ENCODE measurements around the gene UGGT2.
"Not testable (repeated sequence)": the region's sequence is repeated elsewhere in the genome, so short reads cannot be mapped to it uniquely, and the experiment has no call there.

Gene UGGT2

GRCh38 chr13:95970878-95971277 lies 82.3 kb downstream of the UGGT2 start:
- no peak for DNase-seq

DNA sequence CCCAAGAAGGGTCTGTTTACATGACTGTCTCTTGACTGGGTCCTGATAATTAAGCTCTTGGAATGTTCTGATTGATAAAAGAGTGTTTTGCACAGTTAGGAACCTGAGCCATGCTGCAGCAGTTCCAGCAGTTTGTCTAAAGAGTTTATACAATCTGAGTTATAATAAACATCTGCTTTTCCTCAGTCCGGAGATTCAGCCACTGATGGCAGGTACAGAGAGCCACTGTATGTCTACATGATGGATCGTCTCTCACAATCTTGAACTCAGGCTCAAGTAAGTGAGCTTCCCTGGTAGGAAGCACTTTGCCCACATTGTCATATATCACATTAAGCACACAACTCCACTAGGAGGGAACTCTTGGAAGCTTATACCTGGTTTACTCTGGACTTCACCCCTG lies 84.3 kb downstream of the UGGT2 start:
- DNase-seq = no peak

DNA sequence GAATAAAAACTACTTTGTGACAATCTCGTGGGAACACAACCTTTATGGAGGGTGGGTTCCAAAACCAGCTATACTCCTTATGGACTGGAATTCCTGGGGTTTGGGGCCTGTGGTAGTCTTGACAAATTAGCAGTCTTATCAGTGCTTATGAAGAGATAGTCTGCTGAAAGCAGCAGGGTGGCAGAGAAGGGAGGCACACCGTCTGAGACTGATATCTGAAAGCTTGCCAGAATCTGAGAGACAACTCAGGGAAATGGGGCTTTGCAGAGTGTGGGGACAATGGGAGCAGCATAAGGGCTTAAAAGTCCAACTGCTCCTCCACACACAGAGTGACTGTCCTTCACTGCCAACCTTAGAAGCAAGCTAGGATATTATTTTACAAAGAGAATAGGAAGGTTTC lies 95.9 kb downstream of the UGGT2 start:
- DNase-seq = no peak

DNA sequence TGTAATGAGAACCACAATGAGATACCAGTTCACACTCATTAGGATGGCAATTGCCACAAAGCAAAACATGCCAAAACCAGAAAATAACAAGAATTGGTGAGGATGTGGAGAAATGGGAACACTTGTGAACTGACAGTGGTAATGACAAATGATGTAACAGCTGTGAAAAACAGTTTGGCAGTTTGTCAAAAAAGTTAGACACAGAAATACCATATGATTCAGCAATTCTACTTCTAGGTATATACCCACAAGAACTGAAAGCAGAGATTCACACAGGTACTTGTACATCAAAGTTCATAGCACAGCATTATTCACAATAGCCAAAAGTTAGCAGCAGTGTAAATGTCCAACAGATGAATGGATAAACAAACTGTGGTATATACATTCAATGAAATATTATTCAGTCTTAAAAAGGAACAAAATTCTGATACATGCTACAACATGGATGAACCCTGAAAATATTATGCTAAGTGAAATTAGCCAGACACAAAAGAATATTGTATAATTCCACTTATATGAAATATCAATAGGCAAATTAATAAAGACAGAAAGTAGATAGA lies 96.5 kb downstream of the UGGT2 start:
- DNase-seq = no peak

DNA sequence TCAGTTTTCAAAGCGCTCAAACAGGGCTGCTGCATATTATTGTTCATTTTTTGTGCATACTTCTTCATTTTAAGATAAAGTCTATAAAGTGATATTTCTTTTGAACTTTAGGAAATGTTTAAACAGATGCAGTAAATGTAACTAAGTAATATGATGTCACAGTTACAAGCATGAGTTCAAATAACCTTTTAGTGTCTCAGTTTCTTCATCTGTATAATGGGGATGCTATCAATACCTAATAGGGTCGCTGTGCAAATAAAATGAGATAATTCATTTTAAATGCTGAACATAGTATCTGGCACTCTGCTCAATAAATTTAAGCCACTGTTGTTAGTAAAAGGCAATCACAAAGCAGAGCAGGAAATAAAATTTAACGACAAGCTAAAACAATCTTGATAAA lies 97.5 kb downstream of the UGGT2 start:
- no peak for DNase-seq

DNA sequence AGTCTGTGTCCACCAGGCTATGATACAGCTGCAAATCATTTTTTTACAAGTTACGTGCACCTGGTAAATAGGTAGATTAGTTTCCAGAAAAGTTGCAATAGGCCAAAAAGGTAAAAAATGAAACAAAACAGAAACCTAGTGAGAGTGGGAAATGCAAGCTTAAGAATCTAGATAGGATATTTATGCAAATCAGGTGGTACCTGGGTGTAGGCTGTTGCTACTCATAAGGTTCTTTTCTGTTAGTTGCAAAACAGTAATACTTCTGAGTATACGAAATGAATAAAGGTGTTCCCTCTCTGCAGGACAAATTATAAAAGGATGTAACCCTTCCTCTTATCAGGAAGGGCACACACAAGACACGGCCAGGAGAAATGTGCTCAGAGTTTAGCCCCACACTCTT lies 97.9 kb downstream of the UGGT2 start:
- DNase-seq = no peak

- DNase-seq = no peak
These were observed 98.9 kb downstream of the UGGT2 start for GRCh38 chr13:95954266-95954665.

GRCh38 chr13:95950103-95950502 lies 103.1 kb downstream of the UGGT2 start:
- DNase-seq = no peak

DNA sequence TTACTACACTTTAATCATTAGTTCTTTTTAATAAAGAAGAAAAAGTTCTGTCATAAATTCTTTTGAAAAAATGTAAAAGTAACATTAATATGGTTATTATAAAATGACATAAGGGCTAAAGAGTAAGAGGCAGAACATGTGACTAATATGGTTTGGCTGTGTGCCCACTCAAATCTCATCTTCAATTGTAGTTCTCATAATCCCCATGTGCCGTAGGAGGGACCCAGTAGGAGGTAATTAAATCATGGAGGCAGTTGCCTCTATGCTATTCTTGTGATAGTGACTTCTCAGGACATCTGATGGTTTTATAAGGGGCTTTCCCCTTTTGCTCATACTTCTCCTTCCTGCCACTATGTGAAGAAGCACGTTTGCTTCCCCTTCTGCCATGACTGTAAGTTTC lies 104.5 kb downstream of the UGGT2 start:
- no peak for DNase-seq

GRCh38 chr13:95937714-95938320 lies 115.4 kb downstream of the UGGT2 start:
- no peak for DNase-seq

- no peak for DNase-seq
These were observed 121.7 kb downstream of the UGGT2 start for GRCh38 chr13:95931300-95932025.

DNA sequence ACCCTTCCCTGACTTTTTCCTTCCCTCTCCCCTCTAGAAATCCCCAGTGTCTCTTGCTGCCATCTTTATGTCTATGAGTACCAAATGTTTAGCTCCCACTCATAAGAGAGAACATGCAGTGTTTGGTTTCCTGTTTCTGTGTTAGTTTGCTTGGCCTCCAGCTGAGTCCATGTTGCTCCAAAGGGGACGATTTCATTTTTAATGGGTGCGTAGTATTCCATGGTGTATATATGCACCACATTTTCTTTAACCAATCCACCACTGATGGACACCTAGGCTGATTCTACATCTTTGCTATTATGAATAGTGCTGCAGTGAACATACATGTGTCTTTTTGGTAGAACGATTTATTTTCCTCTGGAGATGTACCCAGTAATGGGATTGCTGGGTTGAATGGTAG lies 123.8 kb downstream of the UGGT2 start:
- DNase-seq = no peak

DNA sequence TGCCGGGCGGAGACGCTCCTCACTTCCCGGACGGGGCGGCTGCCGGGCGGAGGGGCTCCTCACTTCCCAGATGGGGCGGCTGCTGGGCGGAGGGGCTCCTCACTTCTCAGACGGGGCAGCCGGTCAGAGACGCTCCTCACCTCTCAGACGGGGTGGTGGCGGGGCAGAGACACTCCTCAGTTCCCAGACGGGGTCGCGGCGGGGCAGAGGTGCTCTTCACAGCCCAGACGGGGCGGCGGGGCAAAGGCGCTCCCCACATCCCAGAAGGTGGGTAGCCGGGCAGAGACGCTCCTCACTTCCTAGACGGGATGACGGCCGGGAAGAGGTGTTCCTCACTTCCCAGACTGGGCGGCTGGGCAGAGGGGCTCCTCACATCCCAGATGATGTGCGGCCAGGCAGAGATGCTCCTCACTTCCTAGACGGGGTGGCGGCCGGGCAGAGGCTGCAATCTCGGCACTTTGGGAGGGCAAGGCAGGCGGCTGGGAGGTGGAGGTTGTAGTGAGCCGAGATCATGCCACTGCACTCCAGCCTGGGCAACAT lies 124.8 kb downstream of the UGGT2 start:
- not testable (repeated sequence) for DNase-seq

DNA sequence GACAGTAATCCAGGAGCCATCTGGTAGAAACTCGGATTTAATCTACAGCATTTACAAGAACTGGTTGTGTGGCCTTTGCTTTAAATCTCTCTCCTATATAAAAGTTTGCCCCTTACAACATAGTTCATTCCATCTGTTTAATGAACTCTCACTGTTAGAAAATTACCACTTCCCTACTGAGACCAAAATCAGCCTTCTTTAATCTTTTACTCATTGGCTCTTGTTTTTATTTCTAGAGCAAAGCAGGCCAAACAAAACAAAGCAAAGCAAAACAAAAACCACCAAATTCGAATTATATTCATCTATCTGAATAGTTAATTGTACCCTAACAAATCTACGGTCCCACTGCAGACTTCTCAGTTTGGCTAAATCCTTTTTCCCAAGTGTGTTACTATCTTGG lies 127.0 kb downstream of the UGGT2 start:
- DNase-seq = no peak

GRCh38 chr13:95924389-95924994 lies 128.7 kb downstream of the UGGT2 start:
- no peak for DNase-seq

GRCh38 chr13:95921485-95921884 lies 131.7 kb downstream of the UGGT2 start:
- DNase-seq = no peak

- DNase-seq = no peak
These were observed 132.7 kb downstream of the UGGT2 start for GRCh38 chr13:95920485-95920884.

DNA sequence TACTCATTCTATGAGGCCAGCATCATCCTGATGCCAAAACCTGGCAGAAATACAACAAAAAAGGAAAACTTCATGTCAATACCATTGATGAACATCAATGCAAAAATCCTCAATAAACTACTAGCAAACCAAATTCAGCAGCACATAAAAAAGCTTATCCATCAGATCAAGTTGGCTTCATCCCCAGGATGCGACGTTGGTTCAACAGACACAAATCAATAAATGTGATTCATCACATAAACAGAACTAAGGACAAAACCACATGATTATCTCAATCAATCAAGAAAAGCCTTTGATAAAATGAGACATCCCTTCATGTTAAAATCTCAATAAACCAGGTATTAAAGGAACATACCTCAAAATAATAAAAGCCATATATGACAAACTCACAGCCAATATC lies 134.3 kb downstream of the UGGT2 start:
- no peak for DNase-seq

DNA sequence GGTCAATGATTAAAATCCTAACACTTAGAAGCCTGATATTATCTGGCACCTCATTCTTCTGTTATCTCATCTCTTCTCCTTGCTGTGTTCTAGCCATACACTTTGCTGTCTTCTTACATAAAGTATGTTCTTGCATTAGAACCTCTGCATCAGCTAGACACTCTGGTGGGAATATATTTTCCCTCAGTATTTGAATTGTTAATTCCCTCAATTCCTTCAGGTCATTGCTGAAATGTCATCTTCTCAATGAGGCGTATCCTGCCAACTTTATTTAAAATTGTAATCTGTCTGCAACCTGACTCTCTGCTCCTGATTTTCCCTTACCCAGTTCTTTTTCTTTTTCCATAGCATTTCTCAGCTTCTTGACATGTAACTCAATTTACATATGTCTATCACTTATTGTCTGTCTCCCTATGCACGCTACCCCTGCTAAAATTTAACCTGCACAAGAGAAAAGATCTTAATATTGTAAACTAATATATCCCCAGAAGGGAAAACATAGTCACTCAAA lies 138.2 kb downstream of the UGGT2 start:
- DNase-seq = no peak

GRCh38 chr13:95906999-95907398 lies 146.2 kb downstream of the UGGT2 start:
- DNase-seq = no peak

DNA sequence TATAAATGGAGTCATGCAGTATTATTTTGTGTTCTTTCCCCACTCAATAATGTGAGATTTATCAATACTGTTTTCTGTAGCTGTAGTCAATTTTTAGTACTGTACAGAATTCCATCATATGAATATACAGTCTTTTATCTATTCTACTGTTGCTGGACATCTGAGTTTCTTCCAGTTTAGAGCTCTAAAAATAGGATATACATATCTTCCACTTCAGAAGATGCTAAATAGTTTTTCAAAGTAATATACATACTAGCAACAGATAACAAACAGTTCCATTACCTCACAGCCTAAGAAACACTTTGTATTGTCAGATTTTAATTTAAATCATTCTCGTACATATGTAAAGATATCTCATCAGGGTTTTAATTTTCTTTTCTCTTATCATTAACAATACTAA lies 149.6 kb downstream of the UGGT2 start:
- DNase-seq = no peak

DNA sequence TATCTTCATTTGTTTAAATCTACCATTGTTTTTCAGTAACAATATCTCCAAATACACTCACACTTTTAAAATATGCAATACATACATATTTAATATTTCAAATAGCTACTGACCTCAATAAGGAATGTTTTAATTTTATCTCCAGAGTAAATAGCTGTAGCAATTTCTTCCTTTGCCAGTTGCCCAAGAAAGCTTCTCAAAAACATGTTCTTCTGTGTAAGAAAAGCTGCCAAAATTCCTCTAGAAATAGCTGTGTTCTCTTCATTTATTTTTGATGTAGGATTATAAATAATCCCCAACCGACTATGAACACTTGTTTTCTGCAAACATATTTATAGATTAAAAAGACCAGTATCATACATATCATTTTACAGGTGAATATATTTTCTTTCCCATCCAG lies 150.5 kb downstream of the UGGT2 start:
- no peak for DNase-seq

GRCh38 chr13:95898256-95898655 lies 154.9 kb downstream of the UGGT2 start:
- no peak for DNase-seq

DNA sequence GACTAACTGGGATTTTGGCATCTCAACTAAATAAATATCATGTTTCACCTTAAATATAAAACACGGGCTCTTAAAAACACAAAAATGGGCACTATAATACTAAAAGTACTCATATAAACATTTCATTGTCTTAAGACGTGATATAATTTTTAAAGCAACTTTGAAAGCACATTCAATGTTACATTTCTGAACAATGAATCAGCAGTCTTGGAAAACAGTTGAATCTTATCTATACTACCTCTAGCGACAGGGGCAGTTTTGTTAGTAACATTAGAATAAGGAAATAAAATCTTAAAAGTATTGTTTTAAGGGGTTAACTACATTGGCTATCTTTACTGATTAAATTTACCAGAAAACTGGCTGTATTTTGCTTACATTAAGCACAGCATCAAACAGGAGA lies 156.9 kb downstream of the UGGT2 start:
- DNase-seq = no peak

Measured in right forelimb (tissue), 1 donor.